Measurements from ENCODE around the gene MMP17. TPM values are rescaled to one million over a fixed set of nuclear protein-coding genes. Genes with fewer than 3 reads are reported as not detected.
A peak's percentile ranks its signal among the peaks of the same experiment; 100 is the strongest.
"Not testable (repeated sequence)": the region's sequence is repeated elsewhere in the genome, so short reads cannot be mapped to it uniquely, and the experiment has no call there.

Gene MMP17
- polyA plus RNA-seq, 1 donor: 8.3 TPM

GRCh38 chr12:131883521-131883900 lies 55.3 kb downstream of the MMP17 start:
- H3K4me1 ChIP-seq (ENCODE audit: control insufficient read depth, insufficient read depth, low read length): no peaks in the 10 kb centered on the region
- no peak overlapping the region for H3K4me3 ChIP-seq (ENCODE audit: low read length)
- no peaks in the 10 kb centered on the region for H3K36me3 ChIP-seq (ENCODE audit: control insufficient read depth, insufficient read depth, low read length)
- 17% methylated on average over 1 of the region's 4 CpGs for WGBS (ENCODE audit: insufficient coverage, low lambda C conversion rate)
- H3K9me3 ChIP-seq (ENCODE audit: control insufficient read depth, low read depth, low read length): no peaks in the 10 kb centered on the region
- H3K27me3 ChIP-seq (ENCODE audit: control insufficient read depth, insufficient read depth, low read length): peaks cover 10% of the 10 kb centered on the region
- H3K27ac ChIP-seq (ENCODE audit: low read length): no peak overlapping the region
- DNase-seq: no peak

GRCh38 chr12:131885076-131885475 lies 56.9 kb downstream of the MMP17 start:
- not testable (repeated sequence) for H3K9me3 ChIP-seq (ENCODE audit: control insufficient read depth, low read depth, low read length); DNase-seq; H3K4me3 ChIP-seq (ENCODE audit: low read length); H3K4me1 ChIP-seq (ENCODE audit: control insufficient read depth, insufficient read depth, low read length); H3K27ac ChIP-seq (ENCODE audit: low read length); H3K36me3 ChIP-seq (ENCODE audit: control insufficient read depth, insufficient read depth, low read length)
- H3K27me3 ChIP-seq (ENCODE audit: control insufficient read depth, insufficient read depth, low read length): peaks cover 17% of the 10 kb centered on the region
- no CpG with 5 or more reads among the region's 8 CpGs for WGBS (ENCODE audit: insufficient coverage, low lambda C conversion rate)

- H3K4me3 ChIP-seq (ENCODE audit: low read length): no peak overlapping the region
- no peak for DNase-seq
- 100% methylated on average over 2 of the region's 7 CpGs for WGBS (ENCODE audit: insufficient coverage, low lambda C conversion rate)
- H3K9me3 ChIP-seq (ENCODE audit: control insufficient read depth, low read depth, low read length): no peaks in the 10 kb centered on the region
- no peaks in the 10 kb centered on the region for H3K36me3 ChIP-seq (ENCODE audit: control insufficient read depth, insufficient read depth, low read length)
- H3K4me1 ChIP-seq (ENCODE audit: control insufficient read depth, insufficient read depth, low read length): no peaks in the 10 kb centered on the region
- H3K27ac ChIP-seq (ENCODE audit: low read length): no peak overlapping the region
- peaks cover 14% of the 10 kb centered on the region for H3K27me3 ChIP-seq (ENCODE audit: control insufficient read depth, insufficient read depth, low read length)
These were observed 57.4 kb downstream of the MMP17 start for GRCh38 chr12:131885543-131886057.

GRCh38 chr12:131891722-131892121 lies 63.5 kb downstream of the MMP17 start:
- DNase-seq: not testable (repeated sequence)
- no CpG with 5 or more reads among the region's 8 CpGs for WGBS (ENCODE audit: insufficient coverage, low lambda C conversion rate)
- H3K4me1 ChIP-seq (ENCODE audit: control insufficient read depth, insufficient read depth, low read length): peaks cover 11% of the 10 kb centered on the region

DNA sequence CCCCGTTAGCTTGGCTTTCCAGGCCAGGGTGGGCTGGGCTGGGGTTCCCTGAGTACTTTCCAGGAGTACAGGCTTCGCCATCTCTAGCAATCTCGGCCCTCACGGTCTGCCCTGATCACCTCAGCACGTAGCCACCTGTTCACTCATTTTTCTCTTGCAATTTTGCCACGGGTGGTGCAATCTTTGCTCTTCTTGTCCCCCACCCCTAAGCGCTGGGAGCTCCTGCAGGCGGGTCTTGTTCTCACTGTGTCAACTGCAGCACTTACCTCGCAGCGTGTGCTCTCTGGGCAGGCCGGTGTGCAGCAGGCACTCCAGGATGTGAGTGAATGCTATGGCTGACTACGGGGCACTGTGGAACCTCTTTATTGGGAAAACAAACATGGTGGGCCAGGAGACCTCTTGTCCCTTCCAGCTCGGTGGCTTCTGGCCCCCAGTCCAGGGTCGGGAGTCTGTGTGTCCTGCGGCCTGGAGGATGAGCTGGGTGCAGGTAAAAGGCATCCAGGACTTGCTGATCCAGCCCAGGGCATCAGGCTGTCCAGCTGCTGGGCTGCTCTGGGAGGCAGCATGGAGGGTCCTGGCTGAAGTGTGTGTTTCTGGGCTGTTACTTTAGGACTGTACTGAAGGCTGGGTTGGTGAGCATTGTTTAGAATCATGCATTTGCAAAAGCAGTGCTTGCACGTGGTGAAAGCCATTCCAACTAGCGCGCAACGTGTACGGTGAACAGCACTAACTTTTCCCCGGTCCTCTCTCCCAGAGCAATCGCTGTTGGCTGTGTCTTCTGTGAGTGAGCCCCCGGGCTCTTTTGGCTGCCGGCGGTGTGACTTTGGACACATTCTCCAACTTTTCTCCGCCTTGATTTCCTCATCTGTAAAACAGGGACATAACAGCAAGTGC lies 64.8 kb downstream of the MMP17 start:
- DNase-seq: no peak
- Histone ChIP-seq H3K4me3 (ENCODE audit: low read length) (no peak overlapping the region), H3K27me3 (ENCODE audit: control insufficient read depth, insufficient read depth, low read length) (peaks cover 10% of the 10 kb centered on the region), H3K36me3 (ENCODE audit: control insufficient read depth, insufficient read depth, low read length) (peaks cover 11% of the 10 kb centered on the region), H3K9me3 (ENCODE audit: control insufficient read depth, low read depth, low read length) (no peaks in the 10 kb centered on the region), H3K27ac (ENCODE audit: low read length) (no peak overlapping the region), H3K4me1 (ENCODE audit: control insufficient read depth, insufficient read depth, low read length) (peaks cover 15% of the 10 kb centered on the region)
- no CpG with 5 or more reads among the region's 26 CpGs for WGBS (ENCODE audit: insufficient coverage, low lambda C conversion rate)

More at GRCh38 chr12:131891722-131892121, 63.5 kb downstream of the MMP17 start:
- H3K36me3 ChIP-seq (ENCODE audit: control insufficient read depth, insufficient read depth, low read length); H3K27me3 ChIP-seq (ENCODE audit: control insufficient read depth, insufficient read depth, low read length); H3K9me3 ChIP-seq (ENCODE audit: control insufficient read depth, low read depth, low read length); H3K27ac ChIP-seq (ENCODE audit: low read length); H3K4me3 ChIP-seq (ENCODE audit: low read length): not testable (repeated sequence)

- no peaks in the 10 kb centered on the region for H3K9me3 ChIP-seq (ENCODE audit: control insufficient read depth, low read depth, low read length)
- peaks cover 15% of the 10 kb centered on the region for H3K4me1 ChIP-seq (ENCODE audit: control insufficient read depth, insufficient read depth, low read length)
- no peak overlapping the region for H3K4me3 ChIP-seq (ENCODE audit: low read length)
- 40% methylated on average over 1 of the region's 19 CpGs for WGBS (ENCODE audit: insufficient coverage, low lambda C conversion rate)
- H3K36me3 ChIP-seq (ENCODE audit: control insufficient read depth, insufficient read depth, low read length): peaks cover 11% of the 10 kb centered on the region
- no peak overlapping the region for H3K27ac ChIP-seq (ENCODE audit: low read length)
- no peak for DNase-seq
- H3K27me3 ChIP-seq (ENCODE audit: control insufficient read depth, insufficient read depth, low read length): peaks cover 9% of the 10 kb centered on the region
These were observed 65.6 kb downstream of the MMP17 start for GRCh38 chr12:131893605-131894312.

DNA sequence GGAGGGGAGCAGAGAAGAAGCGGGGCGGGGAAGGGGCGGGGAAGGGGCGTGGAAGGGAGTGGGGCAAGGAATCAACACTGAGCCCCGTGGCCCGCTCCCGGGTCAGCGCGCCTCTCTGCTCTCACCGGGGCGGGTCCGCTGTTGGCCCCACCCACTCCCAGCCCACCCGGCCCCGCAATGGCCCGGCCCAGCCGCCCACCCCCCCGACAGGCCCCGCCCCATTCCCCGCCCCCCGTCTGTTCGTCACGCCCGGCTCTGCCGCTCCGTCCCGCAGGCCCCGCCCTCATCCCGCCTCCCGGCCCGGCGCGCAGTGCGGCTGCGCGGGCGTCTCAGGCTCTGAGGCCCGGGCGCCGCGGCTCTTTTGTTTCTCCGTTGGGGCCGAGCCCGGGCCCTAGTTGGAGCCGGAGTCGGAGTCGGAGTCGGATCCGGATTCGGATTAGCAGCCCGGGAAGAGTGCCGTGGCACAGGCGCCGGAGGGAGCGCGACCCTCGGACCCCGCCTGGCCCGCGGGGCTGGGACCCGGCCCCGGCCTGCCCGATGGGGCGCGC lies 66.2 kb downstream of the MMP17 start, which contains the start of gene ULK1:
ULK1 (plus strand) TSS at position 310 of the 548 bp plus-strand sequence. CDS start 380 bp downstream, outside the sequence.
- WGBS (ENCODE audit: insufficient coverage, low lambda C conversion rate): no CpG with 5 or more reads among the region's 64 CpGs
- Histone ChIP-seq H3K4me1 (ENCODE audit: control insufficient read depth, insufficient read depth, low read length) (peaks cover 15% of the 10 kb centered on the region), H3K4me3 (ENCODE audit: low read length) (peak within 1 kb of the TSS; percentile 52), H3K9me3 (ENCODE audit: control insufficient read depth, low read depth, low read length) (no peaks in the 10 kb centered on the region), H3K27me3 (ENCODE audit: control insufficient read depth, insufficient read depth, low read length) (peaks cover 3% of the 10 kb centered on the region), H3K36me3 (ENCODE audit: control insufficient read depth, insufficient read depth, low read length) (peaks cover 11% of the 10 kb centered on the region), H3K27ac (ENCODE audit: low read length) (peak within 1 kb of the TSS; percentile 76)
- DNase-seq: peak; percentile 85 to 86

DNA sequence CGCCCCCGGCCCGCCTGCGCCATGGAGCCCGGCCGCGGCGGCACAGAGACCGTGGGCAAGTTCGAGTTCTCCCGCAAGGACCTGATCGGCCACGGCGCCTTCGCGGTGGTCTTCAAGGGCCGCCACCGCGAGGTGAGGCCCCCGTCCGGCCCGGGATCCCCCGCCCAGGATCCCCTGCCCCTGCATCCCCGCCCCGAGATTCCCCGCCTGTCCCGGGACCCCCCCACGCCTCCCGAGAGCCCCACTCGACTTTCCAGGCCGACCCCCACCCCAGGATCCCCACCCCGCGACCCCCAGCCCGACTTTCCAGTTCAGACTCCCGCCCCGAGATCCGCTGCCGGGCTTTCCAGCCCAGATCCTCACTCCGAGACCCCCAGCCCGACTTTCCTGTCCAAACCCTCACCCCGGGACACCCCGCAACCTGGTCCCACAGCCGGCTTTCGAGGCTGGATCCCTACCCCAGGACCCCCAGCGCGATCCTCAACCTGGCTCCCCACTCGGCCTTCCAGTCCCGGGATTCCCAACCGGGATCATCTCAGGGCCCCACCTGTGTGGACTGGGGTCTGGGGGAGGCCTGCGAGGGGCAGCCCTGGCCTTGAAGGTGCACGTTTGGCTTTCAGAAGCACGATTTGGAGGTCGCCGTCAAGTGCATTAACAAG lies 66.9 kb downstream of the MMP17 start:
- H3K4me3 ChIP-seq (ENCODE audit: low read length): peak overlapping the region; percentile 52
- WGBS (ENCODE audit: insufficient coverage, low lambda C conversion rate): no CpG with 5 or more reads among the region's 54 CpGs
- H3K27ac ChIP-seq (ENCODE audit: low read length): peak overlapping the region; percentile 76
- no peaks in the 10 kb centered on the region for H3K9me3 ChIP-seq (ENCODE audit: control insufficient read depth, low read depth, low read length)
- H3K4me1 ChIP-seq (ENCODE audit: control insufficient read depth, insufficient read depth, low read length): peaks cover 15% of the 10 kb centered on the region
- peak in 1 of 2 donors; percentile 37 for DNase-seq
- H3K27me3 ChIP-seq (ENCODE audit: control insufficient read depth, insufficient read depth, low read length): no peaks in the 10 kb centered on the region
- peaks cover 11% of the 10 kb centered on the region for H3K36me3 ChIP-seq (ENCODE audit: control insufficient read depth, insufficient read depth, low read length)

DNA sequence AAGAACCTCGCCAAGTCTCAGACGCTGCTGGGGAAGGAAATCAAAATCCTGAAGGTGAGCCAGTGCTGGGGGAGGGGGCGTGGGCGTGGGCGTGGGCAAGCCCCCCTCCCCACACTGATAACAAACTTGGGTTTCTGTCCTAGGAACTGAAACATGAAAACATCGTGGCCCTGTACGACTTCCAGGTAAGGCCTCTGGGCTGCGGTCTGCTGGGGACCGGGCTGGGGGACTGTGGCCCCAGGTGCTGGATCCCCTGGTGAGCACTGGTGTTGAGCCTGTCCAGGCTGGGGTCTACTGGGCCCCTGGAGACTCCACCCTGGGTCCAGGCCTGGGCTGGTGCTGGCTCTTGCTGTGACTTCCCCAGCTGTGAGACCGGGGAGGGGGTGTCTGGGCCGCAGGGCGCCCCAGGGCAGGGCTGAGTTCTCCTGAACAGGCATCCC lies 67.5 kb downstream of the MMP17 start:
- Histone ChIP-seq H3K36me3 (ENCODE audit: control insufficient read depth, insufficient read depth, low read length) (peaks cover 12% of the 10 kb centered on the region), H3K9me3 (ENCODE audit: control insufficient read depth, low read depth, low read length) (no peaks in the 10 kb centered on the region), H3K4me3 (ENCODE audit: low read length) (peak overlapping the region; percentile 52), H3K27me3 (ENCODE audit: control insufficient read depth, insufficient read depth, low read length) (no peaks in the 10 kb centered on the region), H3K27ac (ENCODE audit: low read length) (peak overlapping the region; percentile 76), H3K4me1 (ENCODE audit: control insufficient read depth, insufficient read depth, low read length) (peaks cover 15% of the 10 kb centered on the region)
- DNase-seq: no peak
- no CpG with 5 or more reads among the region's 12 CpGs for WGBS (ENCODE audit: insufficient coverage, low lambda C conversion rate)
